ENCODE measurements around the gene LMAN2. TPM values are rescaled to one million over a fixed set of nuclear protein-coding genes. Genes with fewer than 3 reads are reported as not detected.

LMAN2 gene
- total RNA-seq, 6 donors from 2014 or later = 134 to 263 (median 177) TPM

DNA sequence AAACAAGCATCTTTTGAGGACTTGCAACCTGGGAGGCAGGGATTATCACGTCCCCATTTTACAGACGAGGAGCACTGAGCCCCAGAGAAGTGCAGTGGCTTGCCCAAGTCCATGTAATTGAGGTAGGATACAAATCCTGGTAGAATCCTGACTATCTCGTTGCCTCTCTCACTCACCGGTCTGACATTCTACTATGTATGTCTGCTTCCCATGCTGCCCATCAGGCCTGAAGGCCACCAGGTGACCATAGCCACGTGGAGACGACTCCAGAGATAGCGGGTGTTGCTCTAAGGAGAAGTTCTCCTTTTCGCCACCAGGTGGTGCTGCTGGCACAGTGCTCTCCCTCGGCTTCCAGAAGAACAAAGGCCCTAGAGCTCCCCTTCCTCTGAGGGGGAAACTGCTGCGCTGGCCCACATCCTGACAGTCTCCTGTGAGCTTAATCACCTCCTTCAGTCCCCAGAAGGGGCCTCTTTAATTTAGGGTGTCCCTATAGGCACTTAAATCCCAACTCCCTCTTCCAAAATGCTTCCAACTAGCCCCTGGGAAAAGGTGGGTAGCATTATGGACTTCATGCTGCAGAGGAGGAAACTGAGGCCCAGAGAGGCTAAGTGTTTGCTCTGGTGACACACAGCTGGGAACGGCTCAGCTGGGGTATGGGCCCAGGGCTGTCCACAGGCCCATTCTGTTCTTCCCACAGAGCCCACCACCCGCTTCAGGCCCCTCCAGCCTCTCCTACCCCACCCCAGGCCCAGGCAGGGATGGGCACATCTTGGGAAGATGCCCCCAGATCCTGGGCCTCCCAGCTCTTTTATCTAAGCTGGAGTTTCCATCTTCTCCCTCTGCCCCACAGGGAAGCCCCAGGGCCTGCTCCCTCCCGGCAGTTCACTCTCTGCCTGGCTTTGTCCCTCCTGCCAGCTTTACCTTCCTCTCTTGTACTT lies 39.2 kb upstream of the LMAN2 start:
- Histone ChIP-seq H3K9me3 (no peaks in the 10 kb centered on the region), H3K4me1 (peaks cover 15 to 24% (median 22%) of the 10 kb centered on the region in 4 donors), H3K36me3 (no peaks in the 10 kb centered on the region), H3K27ac (peak overlapping the region in 2 of 4 donors; percentile 43 to 59), H3K27me3 (no peaks in the 10 kb centered on the region), H3K4me3 (no peak overlapping the region)
- WGBS, 2 donors = 24% methylated on average over 13 of the region's 13 CpGs
- ATAC-seq (ENCODE audit: low FRiP score in 2 of 2) (peak; percentile 89 to 93), DNase-seq (peak in 1 of 2 donors; percentile 87)
- TF ChIP-seq, protein P1, sequence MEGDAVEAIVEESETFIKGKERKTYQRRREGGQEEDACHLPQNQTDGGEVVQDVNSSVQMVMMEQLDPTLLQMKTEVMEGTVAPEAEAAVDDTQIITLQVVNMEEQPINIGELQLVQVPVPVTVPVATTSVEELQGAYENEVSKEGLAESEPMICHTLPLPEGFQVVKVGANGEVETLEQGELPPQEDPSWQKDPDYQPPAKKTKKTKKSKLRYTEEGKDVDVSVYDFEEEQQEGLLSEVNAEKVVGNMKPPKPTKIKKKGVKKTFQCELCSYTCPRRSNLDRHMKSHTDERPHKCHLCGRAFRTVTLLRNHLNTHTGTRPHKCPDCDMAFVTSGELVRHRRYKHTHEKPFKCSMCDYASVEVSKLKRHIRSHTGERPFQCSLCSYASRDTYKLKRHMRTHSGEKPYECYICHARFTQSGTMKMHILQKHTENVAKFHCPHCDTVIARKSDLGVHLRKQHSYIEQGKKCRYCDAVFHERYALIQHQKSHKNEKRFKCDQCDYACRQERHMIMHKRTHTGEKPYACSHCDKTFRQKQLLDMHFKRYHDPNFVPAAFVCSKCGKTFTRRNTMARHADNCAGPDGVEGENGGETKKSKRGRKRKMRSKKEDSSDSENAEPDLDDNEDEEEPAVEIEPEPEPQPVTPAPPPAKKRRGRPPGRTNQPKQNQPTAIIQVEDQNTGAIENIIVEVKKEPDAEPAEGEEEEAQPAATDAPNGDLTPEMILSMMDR (IDR thresholded peaks at IDR 0.05) = peak; percentile 94 to 98 (median 96)
- TF ChIP-seq POLR2AphosphoS5 (IDR thresholded peaks at IDR 0.05) (peak in 1 of 2 donors; percentile 22), EP300 (IDR thresholded peaks at IDR 0.05) (no peak)

DNA sequence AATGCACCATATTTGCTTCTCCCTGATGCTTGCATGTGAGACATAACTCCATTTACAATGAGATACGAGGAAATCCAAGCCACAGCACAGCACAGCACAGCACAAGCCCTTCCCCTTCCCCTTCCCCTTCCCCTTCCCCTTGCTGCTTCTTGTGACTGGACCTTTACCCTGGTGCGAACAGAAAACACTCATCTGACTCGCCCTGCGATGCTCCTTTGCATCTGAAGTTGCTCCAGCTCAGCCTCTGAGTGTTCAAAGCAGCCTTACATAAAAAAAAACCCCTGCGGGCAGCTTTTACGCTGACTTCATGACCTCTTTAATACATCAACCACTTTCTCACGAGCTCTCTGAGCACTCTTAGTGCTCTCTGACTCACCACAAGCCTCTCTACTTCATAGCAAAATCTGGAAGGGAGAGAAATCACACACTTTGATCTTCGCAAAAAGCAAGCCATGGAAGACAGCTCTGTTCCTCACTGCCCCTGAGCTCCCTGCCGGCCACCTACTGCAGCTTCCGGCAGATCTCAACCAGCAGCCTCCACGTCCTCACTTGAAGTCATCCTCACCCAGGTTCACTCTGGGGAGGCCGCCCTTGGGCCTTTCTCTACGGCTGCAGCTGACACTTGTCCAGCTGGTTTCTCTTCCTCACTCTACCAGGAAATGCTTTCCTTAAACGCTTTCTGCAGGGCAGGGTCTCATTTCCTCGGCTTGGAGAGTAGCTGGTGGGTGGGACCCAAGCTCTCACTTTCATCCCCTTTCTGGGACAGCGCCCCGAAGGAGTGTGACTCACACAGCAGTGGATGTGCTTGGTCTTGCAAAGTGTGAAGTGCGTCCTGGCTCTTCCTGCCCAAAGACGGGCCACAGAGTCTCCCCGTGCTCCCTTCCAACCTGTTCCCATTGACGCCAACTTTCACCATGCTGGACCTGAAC lies 38.0 kb upstream of the LMAN2 start:
- no peaks in the 10 kb centered on the region for H3K27me3 ChIP-seq
- DNase-seq = peak in 1 of 2 donors; percentile 63
- no peaks in the 10 kb centered on the region for H3K9me3 ChIP-seq
- no peak overlapping the region for H3K4me3 ChIP-seq
- WGBS, 2 donors = 27 to 28% methylated on average over 20 to 21 of the region's 21 CpGs
- peaks cover 15 to 24% (median 22%) of the 10 kb centered on the region in 4 donors for H3K4me1 ChIP-seq
- H3K27ac ChIP-seq = peak overlapping the region in 3 of 4 donors; percentile 43 to 59 (median 51)
- H3K36me3 ChIP-seq = no peaks in the 10 kb centered on the region
- ATAC-seq (ENCODE audit: low FRiP score in 2 of 2) = peak; percentile 65 to 80
- TF ChIP-seq EP300 (IDR thresholded peaks at IDR 0.05) (no peak), POLR2A (IDR thresholded peaks at IDR 0.05) (no peak), POLR2AphosphoS5 (IDR thresholded peaks at IDR 0.05) (no peak)
- TF ChIP-seq, protein P1 (IDR thresholded peaks at IDR 0.05) = no peak

DNA sequence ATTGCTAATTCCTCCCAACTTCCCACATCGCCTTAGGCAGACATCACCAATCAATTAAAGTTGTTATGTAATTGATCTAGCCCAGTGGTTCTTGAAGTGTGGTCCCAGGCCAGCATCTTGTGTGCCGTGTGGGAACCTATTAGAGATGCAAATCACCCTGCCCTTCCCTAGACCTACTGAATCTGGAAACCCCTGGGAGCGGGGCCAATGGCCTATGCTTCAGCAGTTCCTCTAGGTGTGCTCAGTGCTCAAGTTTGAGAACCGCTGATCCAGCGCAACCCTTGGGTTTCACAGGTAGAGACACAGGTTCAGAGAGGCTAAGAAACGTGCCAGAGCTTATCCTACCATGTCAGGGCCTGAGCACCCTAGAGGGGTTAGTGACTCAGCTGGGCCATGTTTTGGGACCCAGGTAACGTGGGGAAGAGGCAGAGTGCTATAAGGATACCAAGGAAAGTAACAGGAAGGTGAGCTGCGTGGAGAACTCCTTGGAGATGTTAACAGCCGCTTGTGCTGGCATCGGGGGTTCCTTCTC lies 37.1 kb upstream of the LMAN2 start:
- TF ChIP-seq, protein P1 (IDR thresholded peaks at IDR 0.05) = no peak
- TF ChIP-seq POLR2AphosphoS5 (IDR thresholded peaks at IDR 0.05) (no peak), POLR2A (IDR thresholded peaks at IDR 0.05) (no peak), EP300 (IDR thresholded peaks at IDR 0.05) (no peak)
- Histone ChIP-seq H3K4me3 (no peak overlapping the region), H3K9me3 (no peaks in the 10 kb centered on the region), H3K36me3 (no peaks in the 10 kb centered on the region), H3K4me1 (peaks cover 15 to 24% (median 22%) of the 10 kb centered on the region in 4 donors), H3K27ac (peak overlapping the region in 1 of 4 donors; percentile 59), H3K27me3 (no peaks in the 10 kb centered on the region)
- WGBS, 2 donors = 81 to 85% methylated on average over 10 of the region's 10 CpGs
- ATAC-seq (ENCODE audit: low FRiP score in 2 of 2) = no peak
- DNase-seq = no peak

- Histone ChIP-seq H3K36me3 (no peaks in the 10 kb centered on the region), H3K4me3 (no peak overlapping the region), H3K9me3 (no peaks in the 10 kb centered on the region), H3K27ac (no peak overlapping the region), H3K27me3 (no peaks in the 10 kb centered on the region), H3K4me1 (peaks cover 15 to 24% (median 22%) of the 10 kb centered on the region in 4 donors)
- TF ChIP-seq, protein P1 (IDR thresholded peaks at IDR 0.05) = no peak
- TF ChIP-seq EP300 (IDR thresholded peaks at IDR 0.05) = no peak
- no peak for TF ChIP-seq POLR2A (IDR thresholded peaks at IDR 0.05)
- TF ChIP-seq POLR2AphosphoS5 (IDR thresholded peaks at IDR 0.05) = no peak
- DNase-seq (no peak), ATAC-seq (ENCODE audit: low FRiP score in 2 of 2) (no peak)
- WGBS, 2 donors = 85 to 86% methylated on average over 8 to 14 of the region's 14 CpGs
Measured at GRCh38 chr5:177387405-177387804, 35.9 kb upstream of the LMAN2 start.
